RKO (cell line): ENCODE measurements around the gene SERPINB10.

Source experiments
- DNase-seq: peaks from one replicate; pipeline ENCODE4 v3.0.0-alpha.2; 2016; ENCODE audit warnings: low spot score

SERPINB10 gene, protein sequence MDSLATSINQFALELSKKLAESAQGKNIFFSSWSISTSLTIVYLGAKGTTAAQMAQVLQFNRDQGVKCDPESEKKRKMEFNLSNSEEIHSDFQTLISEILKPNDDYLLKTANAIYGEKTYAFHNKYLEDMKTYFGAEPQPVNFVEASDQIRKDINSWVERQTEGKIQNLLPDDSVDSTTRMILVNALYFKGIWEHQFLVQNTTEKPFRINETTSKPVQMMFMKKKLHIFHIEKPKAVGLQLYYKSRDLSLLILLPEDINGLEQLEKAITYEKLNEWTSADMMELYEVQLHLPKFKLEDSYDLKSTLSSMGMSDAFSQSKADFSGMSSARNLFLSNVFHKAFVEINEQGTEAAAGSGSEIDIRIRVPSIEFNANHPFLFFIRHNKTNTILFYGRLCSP

DNA sequence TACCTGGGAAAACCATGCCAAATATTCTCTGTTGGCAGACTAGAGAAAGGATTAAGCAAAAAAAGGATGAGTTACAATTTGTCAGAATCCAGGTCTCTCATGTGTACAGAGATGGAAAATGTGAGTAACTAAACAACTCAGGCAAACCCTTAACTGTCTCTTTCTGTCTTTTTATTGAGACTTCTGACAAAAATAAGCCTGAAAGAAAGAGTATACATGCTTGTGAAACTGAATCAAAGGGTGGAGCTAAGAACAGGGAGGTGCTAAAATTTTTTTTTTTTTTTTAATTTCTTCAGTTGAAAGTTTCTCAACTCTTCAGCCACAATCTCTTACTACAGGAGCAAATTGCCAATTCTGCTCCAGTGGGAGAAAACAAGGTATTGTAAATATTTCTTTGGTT, at the start of gene SERPINB10:
SERPINB10 (plus strand) TSS at position 295 of the 400 bp plus-strand sequence. CDS start 7,553 bp downstream, outside the sequence.
- DNase-seq, result no peak

DNA sequence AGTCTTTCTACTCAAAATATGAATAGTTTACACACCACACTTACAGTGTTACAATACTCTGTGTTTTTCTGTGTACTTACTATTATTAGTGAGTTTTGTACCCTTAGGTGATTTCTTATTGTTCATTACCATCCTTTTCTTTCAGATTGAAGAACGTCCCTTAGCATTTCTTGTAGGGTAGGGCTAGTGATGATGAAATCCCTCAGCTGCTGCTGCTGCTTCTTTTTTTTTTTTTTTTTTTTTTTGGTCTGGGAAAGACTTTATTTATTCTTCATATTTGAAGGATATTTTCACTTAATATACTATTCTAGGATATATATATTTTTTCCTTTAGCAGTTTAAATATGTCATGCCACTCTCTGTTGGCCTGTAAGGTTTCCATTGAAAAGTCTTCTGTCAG, 49.3 kb upstream of the SERPINB10 start:
- DNase-seq, result no peak

DNA sequence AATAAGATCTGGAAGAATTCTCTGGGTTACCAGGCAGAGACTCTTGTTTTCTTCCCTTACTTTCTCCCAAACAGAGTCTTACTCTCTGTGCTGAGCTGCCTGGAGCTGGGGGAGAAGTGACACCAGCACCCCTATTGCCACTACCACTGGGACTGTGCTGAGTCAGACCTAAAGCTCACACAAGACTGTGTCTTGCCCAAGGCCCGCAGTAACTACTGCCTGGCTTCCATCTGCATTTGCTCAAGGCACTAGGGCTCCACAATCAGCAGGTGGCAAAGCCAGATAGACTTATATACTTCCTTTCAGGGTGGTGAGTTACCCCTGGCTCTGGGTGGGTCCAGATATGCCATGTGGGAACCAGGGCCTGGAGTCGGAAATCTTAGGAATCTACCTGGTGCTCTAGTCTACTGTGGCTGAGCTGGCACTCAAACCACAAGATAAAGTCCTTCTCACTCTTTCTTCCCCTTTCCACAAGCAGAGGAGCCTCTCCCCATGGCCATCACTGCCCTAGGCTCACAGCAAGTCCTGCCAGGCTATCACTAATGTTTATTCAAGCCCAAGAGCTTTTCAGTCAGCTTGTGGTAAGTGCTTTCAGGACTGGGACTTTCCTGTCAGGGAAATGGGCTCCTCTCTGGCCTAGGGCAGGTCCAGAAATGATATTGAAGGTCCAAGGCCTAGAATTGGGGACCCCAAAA, 47.8 kb upstream of the SERPINB10 start:
- DNase-seq, result no peak

DNA sequence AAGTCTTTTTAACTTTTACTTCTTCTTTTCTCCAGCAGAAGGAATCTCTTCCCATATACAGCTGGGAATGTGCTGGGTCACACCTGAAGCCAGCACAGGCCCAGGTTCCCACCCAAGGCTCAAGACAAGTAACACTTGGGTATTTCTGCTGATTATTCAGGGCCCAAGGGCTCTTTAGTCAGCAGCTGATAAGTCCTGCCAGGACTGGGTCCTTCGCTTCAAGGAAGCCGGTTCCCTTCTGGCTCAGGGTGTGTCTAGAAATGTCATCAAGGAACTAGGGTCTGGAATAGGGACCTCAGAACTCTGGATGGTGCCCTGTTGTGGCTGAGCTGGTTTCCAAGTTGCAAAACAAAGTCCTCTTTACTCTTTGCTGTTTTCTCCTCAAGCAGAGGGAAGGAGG, 47.2 kb upstream of the SERPINB10 start:
- DNase-seq, result no peak

DNA sequence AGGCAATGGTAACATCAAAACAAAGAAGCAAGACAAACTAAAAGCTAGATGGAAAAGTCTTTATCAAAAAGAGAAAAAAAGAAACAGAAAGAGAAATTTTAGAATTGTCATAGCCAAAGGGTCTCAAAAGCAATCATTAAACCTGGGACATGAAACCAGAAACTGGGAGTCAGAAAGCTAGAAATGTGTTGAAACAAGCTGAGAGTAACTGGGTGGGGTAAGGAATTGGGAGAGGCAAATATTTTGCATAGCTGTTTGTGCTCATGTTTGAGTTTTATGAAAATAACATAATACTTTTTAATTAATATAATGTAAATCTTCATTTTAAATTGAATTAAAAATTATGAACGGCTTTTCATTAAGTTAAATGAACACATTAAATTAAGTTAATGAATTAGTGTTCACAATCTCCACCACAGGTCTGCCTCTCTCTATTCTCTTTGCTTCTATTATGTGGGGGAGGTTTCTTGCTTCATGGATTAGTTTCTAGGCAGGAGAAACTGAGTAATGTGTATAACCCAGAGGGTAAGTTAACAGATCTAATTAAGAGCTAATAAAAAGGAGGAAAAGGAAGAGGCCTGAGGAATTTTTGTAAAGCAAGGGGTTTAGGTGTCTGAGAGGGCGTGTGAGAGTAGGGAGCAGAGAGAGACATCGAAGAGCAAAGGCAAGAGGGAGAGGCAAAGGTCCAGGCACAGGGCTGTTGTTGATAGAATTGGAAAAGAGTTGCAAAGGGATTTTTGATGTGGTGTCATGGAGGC, 40.2 kb upstream of the SERPINB10 start:
- no peak for DNase-seq

DNA sequence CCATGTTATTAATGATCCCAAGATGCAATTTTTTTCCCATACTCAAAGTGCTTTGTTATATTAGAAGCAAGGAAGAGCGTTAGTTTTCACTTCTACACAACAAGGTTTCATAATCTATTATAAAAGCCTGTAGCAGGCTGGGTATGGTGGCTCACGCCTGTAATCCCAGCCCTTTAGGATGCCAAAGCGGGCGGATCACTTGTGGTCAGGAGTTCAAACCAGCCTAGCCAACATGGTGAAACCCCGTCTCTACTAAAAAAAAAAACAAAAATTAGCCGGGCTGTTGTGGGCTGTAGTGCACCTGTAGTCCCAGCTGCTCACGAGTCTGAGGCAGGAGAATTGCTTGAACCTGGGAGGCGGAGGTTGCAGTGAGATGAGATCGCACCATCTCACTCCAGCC, 39.2 kb upstream of the SERPINB10 start:
- no peak for DNase-seq

DNA sequence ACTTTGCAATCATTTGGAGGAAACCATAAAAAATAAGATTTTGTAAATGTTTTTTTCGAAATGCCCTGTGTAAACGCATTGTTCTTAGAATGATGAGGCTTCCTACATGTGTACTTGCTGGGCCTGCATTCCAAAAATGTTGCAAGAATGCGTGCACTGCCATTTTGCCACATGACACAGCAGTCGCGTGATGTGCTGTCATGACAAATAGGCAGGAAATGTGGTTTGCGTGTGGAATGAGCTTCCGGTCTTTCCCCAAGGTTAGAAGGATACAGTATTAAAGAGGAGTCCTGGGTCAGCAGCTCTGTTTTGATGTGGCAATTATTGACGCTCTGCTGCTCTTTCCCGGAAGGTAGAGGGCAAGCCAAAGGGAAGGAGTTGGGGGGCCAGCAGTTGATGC, 38.4 kb upstream of the SERPINB10 start:
- peak; percentile 22 for DNase-seq

DNA sequence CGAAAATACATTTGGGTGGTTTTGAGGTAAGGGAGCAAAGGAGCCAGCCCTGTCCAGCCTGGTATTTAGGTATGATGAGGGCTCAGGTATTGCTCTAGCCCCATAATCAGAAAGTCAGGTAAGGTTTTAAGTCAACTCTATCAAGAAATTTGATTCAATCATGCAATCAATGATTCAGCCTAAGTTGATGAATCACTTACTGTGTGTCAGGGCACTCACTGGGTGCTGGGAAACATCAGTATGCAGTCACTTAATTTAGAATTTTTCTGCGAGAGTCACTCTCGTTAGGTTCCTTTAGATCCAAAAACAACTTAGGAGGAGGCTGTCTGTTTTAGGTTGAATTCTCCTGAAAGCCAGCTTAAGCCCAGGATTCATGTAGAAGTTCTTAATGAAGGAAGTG, 37.9 kb upstream of the SERPINB10 start:
- peak; percentile 32 for DNase-seq

DNA sequence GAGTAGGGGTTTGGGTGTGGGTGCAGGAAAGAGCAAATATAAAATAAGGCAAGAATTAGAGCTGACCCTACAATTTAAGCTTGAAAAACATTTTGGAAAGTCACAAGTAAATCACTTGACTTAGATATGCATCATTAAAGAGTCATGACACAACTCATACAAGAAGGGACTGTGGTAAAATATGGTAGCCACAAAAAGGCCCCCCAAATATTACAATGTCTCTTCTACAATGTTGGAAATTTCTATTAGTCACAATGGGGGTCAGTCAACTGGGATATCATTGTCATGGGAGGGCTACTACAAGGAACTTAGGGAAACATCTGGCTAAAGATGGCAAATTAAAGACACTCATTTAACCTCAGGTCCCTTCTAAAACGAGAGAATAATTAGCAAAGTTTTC, 35.9 kb upstream of the SERPINB10 start:
- no peak for DNase-seq

DNA sequence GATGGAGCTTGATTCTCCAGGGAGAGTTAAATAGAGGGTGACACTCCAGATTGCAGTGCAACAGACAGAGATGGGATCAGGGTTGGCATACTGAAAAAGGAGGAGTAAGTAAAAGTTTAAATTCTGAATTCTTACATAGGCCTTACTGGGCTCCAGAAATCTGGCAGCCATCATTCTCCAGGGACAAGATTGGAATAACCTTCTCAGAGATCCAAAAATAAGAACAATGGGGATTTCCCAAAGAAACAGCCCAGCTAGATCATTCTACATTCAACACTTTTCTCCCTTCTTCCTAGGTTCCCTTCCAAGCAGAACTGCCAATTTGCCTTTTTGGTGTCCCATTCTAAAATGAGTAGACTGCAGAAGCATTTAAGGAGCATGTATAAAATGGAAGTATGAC, 35.2 kb upstream of the SERPINB10 start:
- no peak for DNase-seq

DNA sequence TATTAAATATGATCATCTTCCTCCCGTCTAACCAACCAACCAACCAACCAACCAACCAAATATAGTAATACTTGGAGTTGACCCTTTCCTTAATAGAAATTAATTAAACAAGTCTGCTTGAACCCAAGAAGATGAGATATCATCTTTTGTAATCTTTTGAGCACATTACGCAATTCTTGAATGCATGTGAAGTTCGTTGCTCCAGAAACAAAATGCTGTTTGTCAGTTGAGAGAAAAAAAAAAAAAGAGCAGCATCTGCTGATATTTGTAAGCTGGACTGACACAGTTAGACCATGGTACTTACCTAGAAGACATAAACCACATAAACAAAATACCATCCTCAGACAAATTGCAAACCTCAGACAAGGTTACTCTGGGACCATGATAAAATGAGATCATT, 29.4 kb upstream of the SERPINB10 start:
- DNase-seq, result no peak

DNA sequence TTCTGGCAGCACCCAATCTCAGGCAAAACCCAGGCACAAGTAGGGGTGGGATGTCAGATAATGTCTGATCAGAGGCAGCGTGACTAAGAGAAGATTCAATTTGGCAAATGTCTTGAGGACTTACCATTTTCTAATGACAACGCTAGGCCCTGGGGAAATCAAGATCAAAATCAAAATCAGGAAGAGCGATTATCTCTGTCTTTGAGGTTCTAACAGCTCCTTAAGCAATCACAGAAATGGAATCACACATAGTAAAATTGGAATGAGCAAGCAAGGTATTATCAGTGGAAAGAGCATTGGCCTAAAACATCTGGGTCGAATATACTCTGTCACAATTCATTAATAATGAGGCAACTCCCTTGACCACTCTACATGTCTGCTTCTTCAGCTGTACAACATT, 28.8 kb upstream of the SERPINB10 start:
- DNase-seq, result no peak

DNA sequence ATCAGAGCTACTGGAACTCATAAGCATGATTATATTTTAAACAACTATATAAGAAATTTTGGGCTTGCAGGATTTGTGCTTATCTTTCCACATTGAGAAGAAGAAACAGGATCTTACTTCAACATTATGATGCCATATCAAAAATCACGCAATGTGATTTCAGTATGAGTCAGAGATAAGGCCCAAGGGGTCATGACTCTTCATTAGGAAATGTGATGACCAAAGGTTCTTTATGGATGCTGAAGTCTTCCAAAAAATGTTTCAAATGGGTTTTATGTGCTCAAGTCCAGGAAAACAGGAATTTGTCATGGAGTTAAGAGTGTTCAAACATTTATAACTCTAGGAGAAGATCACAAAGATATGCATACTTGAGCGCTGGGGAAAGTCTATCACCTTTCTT, 28.0 kb upstream of the SERPINB10 start:
- no peak for DNase-seq

DNA sequence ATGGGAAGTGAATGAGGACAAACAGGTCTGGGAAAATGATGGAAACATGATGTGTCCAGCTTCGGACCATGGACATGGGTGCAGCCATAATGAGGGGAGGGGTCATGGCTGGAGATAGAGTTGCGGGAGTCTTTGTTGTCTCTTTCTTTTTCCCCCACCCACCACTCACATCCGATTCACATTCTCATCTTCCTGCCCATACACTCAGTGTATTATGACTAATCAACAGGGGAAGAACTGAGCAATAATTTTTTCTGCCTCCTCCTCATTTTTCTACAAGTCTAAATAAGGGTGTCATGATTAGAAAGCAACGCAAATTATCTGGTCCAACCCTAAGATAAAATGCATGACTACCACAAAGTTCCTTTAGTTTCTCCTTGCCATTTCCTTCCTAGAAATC, 25.9 kb upstream of the SERPINB10 start:
- peak; percentile 39 for DNase-seq

DNA sequence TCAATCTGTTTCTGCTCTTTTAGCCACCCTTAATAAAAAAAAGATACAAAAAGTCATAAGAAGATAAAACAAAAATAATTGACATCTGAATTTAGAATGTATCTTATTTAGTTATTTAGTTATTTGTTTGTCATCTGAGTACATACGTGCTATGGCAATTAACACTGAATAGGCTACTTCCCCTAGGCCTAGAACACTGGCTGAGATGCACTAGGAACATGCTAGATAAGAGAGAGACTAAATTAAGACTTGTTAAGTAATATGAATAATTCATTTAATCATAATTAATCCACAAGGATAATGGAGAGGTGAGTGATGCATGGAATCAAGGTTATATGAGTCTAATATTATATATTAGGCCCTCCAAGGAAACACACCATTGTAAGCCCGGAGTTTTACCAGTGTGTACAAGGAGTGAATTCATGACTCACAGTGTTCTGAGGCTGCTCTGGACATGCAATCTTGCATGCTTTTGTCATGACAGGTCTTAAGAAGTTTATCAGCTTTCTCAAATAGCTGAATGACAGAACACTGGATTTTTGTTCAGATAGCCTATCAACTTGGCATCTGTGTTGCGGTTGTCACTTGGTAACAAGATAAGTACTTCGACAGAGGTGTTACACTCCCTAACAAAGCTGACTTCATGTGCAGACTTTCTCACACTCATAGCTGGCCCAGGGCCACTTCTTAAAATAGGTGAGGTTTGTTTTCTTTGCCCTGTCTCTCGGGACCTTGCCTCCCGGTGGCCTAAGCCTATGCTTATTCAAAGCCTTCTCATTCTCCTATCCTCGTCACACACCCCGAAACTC, 25.2 kb upstream of the SERPINB10 start:
- DNase-seq, result peak; percentile 65

DNA sequence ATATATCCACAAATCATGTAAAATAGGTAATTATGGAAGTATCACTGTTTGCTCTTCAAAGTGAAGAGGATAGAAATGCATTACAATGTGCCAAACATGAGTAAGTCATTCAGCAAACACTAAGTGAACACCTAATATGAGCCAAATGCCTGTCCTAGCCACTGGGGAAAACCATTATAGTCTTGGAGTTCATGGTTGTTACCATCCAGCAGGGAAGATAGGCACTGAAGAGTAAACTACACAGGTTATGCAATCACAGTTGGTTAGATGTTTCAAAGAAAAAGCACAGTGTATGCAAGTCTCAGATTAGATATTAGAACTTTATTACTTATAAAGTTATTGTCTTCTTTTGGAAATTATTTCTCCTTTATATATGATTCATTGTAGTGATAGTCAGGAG, 24.1 kb upstream of the SERPINB10 start:
- no peak for DNase-seq

DNA sequence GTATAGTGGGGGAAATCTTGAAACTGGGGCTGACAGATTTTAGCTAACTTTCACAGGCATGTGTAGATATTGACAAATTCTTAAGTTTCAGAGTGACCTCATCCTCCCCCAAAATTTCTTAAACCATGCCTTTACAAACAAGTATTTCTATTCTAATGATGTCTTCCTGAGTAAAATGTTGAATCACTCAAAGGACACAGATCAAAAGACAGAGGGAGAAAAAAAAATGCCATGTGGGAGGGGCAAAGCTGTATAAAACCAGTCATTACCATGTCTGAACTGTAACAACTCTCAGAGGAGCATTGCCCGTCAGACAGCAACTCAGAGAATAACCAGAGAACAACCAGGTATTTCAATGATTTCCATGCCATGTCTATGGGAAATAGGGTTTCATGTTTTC, 20.3 kb upstream of the SERPINB10 start, which contains the start of gene SERPINB2:
SERPINB2 (plus strand) TSS at position 282 of the 400 bp plus-strand sequence. CDS start 3,740 bp downstream, outside the sequence.
- peak; percentile 23 for DNase-seq

DNA sequence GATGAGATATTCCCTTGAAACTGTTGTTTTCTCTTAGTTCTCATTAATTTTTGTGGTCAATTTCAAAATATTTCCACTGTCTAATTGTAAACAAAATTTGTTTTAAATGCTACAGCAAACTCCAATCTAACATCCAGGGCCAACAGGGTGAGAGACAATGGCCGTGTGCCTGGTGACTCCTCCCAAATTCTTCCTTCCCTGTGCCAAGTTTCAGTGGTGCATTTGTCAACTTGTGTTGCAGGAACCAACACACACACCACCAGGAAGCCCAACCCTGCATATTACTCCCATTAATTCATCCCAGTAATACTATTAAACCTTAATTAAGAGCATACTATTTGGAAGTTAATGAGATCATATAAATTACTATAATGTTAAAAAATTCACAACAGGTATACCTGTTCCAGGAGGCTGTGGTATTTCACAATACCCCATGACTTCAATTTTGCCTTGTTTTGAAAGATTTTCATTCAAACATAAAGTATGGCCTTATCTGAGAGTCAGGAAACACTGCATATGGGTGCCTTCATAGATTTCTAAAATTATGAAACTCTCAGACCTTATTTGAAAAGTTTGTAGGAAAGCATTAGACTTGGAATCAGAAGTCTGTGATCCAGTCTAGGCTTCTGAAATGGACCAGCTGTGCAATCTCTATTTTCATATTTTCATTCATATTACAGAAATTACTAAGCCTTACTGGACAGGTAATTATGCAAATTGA, 19.1 kb upstream of the SERPINB10 start:
- DNase-seq, result no peak

DNA sequence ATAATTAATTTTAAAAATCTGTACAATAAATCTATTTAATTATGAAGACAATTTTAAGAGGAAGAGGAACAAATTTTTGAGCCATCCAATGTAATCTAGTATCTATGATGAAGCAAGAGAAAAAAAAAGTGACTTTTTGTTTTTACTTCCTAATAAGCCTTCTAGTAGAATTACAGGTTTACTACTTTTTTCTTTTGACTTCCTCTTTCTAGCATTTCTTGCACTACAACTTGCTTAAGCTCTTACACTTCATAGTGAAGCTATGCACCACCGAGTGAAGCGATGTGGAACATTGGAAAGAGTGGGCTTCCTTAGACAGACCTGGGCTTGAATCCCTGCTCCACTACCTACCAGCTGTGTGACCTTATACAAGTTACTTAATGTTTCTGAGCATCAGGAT, 18.1 kb upstream of the SERPINB10 start:
- DNase-seq, result no peak

DNA sequence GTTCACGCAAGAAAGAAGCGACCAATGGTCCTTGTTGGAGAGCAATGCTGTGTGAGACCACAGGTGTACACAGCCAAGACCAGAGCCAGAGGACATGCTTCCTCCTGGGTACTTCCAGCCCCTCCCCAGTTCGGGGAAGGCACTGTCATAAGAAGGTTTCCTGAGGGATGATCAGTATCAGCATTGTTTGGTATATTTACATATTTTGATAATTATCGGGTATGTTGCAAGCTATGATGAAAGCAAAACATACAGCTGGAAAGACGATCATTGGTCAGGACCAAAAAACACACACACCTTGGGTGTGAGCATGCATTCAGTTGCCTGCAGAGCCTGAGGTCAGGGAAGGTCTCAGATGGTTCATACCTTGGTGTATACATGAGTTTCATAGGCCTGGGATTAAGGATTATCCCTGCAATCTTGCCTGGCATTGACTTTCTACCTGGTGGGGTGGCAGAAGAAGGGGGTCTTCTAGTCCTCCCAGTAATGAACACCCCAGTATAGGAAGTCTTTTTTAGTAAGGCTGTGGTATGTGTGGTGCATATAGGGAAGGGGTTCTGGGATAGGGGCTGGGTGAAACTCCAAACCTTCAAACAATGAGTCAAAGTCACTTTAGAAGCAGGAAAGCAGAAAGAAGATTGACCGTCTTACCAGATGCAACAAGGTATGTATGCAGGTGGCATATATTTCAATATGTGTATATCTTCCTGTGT, 17.4 kb upstream of the SERPINB10 start:
- DNase-seq, result no peak

DNA sequence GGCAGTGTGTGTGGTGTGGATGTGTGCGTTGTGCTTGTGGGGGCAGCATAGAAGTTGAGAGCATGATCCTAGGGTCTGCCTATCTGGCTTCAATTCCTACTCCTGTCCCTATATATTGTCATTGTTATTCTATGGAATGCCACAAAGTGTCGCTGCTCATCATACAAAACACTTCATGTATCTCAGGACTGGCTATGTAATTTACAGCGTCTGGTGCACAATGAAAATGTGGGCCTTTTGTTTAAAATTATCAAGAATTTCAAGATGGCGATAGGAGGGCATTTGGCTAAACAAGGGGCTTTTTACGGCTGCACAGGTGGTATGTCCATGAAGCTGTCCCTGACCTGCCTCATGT, 16.8 kb upstream of the SERPINB10 start:
- DNase-seq, result peak; percentile 63
